Lung (tissue), 12 donors: ENCODE data around the gene MYO16. TPM values are rescaled to one million over a fixed set of nuclear protein-coding genes. Genes with fewer than 3 reads are reported as not detected.

Experiments
- ATAC-seq: fragments of 200-7000 bp; cut with Tn5 transposase; one replicate; pipeline ENCODE4 v1.9.1; 2020; ENCODE audit warnings: moderate number of reproducible peaks; ENCODE audit not compliant: insufficient read depth, low FRiP score
- DNase-seq, 3 donors: peaks; one replicate each; pipeline ENCODE4 v3.0.0-alpha.2; 2013 to 2017
- H3K27ac ChIP-seq, 2 donors: one replicate each; pipeline ENCODE4 v1.5.1; 2013; ENCODE audit warnings: mild to moderate bottlenecking in 2 of 2, moderate library complexity in 2 of 2, control low read depth in 1 of 2, inconsistent platforms in 1 of 2, low read depth in 1 of 2, low read length in 1 of 2
- H3K27me3 ChIP-seq, 3 donors: one replicate each; pipeline ENCODE4 v1.5.1; 2013; ENCODE audit warnings: low read length in 2 of 3; ENCODE audit not compliant: control insufficient read depth in 3 of 3, insufficient read depth in 3 of 3
- H3K36me3 ChIP-seq, 4 donors: one replicate each; pipeline ENCODE4 v1.5.1; 2013; ENCODE audit warnings: low read length in 4 of 4, mild to moderate bottlenecking in 1 of 4, moderate library complexity in 1 of 4; ENCODE audit not compliant: control insufficient read depth in 4 of 4, insufficient read depth in 4 of 4
- H3K4me1 ChIP-seq, 5 donors: one replicate each; pipeline ENCODE4 v1.5.1; 2013; ENCODE audit warnings: low read length in 5 of 5, mild to moderate bottlenecking in 2 of 5, moderate library complexity in 1 of 5; ENCODE audit not compliant: control insufficient read depth in 5 of 5, insufficient read depth in 5 of 5
- H3K4me3 ChIP-seq: one replicate; pipeline ENCODE4 v1.5.1; 2013; ENCODE audit warnings: mild to moderate bottlenecking, control low read depth, moderate library complexity
- H3K9ac ChIP-seq, 2 donors: one replicate each; pipeline ENCODE4 v1.5.1; 2013; ENCODE audit warnings: low read length in 2 of 2, control low read depth in 1 of 2; ENCODE audit not compliant: insufficient read depth in 1 of 2
- H3K9me3 ChIP-seq, 4 donors: one replicate each; pipeline ENCODE4 v1.5.1; 2013; ENCODE audit warnings: low read length in 3 of 4, mild to moderate bottlenecking in 1 of 4, moderate library complexity in 1 of 4; ENCODE audit not compliant: control insufficient read depth in 4 of 4, insufficient read depth in 3 of 4
- WGBS, 2 donors: extraction: QIAGEN DNeasy Blood & Tissue Kit; methylation state at CpG; one replicate each; pipeline ENCODE4 v1.1.7; 2013; 5-methylcytosine and 5-hydroxymethylcytosine counted together
- polyA plus RNA-seq, 2 donors: library from polyadenylated mRNA; stranded (reverse); fragments of 200-250 nt; gene quantifications; one replicate each; pipeline ENCODE4 v1.2.1, GENCODE V29; 2013
- total RNA-seq, 2 donors: library from RNA; depleted of rRNA in 1 of 2; stranded (reverse); fragments of >200 nt in 1 of 2; gene quantifications; one replicate each; pipeline ENCODE4 v1.2.1, GENCODE V29; 2014 to 2021
- TF ChIP-seq, protein P1 (sequence below): IDR thresholded peaks from 2 replicates; pipeline ENCODE4 v1.5.1; 2012; ENCODE audit warnings: mild to moderate bottlenecking; ENCODE audit errors: control extremely low read depth, extremely low read depth
- donor health status: control.
- donor health status: control.
- donor health status: Bipolar disorder and iron deficiency.
- donor health status: healthy.
- donor health status: DM: yes; HTN: yes; CAD: no.

MYO16 gene
- total and polyA plus RNA-seq, 4 donors: 0.12 to 13.8 (median 0.88) TPM

DNA sequence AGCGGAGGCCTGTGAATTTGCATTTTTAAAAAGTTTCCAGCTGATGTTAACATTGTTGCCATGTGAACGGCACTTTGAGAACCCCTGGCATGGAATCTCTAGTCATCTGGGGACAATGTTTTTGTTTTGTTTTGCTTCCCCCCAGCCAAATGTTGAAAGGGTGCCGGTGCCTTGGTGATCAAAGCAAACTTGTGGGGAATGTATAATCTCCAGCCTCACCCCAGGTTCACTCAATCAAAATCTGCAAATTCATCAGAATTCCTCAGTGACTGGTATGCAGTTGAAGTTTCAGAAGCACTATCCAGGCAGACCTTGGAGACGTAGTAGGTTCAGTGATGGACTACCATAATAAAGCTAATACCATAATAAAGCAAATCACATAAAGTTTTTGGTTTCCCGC is 428.7 kb downstream of the MYO16 start:
- Histone ChIP-seq H3K36me3 (no peaks in the 10 kb centered on the region), H3K27ac (no peak overlapping the region), H3K4me3 (no peak overlapping the region), H3K27me3 (no peaks in the 10 kb centered on the region), H3K9ac (no peak overlapping the region), H3K4me1 (no peaks in the 10 kb centered on the region), H3K9me3 (no peaks in the 10 kb centered on the region)
- TF ChIP-seq, protein P1, sequence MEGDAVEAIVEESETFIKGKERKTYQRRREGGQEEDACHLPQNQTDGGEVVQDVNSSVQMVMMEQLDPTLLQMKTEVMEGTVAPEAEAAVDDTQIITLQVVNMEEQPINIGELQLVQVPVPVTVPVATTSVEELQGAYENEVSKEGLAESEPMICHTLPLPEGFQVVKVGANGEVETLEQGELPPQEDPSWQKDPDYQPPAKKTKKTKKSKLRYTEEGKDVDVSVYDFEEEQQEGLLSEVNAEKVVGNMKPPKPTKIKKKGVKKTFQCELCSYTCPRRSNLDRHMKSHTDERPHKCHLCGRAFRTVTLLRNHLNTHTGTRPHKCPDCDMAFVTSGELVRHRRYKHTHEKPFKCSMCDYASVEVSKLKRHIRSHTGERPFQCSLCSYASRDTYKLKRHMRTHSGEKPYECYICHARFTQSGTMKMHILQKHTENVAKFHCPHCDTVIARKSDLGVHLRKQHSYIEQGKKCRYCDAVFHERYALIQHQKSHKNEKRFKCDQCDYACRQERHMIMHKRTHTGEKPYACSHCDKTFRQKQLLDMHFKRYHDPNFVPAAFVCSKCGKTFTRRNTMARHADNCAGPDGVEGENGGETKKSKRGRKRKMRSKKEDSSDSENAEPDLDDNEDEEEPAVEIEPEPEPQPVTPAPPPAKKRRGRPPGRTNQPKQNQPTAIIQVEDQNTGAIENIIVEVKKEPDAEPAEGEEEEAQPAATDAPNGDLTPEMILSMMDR: no peak
- 69 to 73% methylated on average over 5 of the region's 5 CpGs for WGBS, 2 donors
- DNase-seq (peak in 1 of 3 donors; percentile 14), ATAC-seq (no peak)

DNA sequence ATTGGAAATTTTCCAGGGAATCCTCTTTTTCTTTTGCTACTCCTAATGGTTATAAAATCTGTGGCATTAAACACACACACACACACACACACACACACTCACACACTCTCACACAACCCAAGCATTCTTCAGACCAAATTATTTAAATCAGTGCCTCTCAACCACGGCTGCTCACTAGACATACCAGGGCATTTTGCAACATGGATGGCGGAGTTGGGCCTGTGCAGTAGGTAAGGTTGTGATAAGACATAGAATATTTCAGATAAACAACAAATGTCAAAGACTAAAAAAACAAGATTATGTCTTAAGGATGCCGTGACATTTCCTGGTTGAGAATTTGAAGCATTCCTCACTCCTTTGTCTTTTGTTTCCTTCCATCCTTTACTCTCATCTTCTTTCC is 443.1 kb downstream of the MYO16 start:
- Histone ChIP-seq H3K27me3 (peaks cover 0 to under 1% (median 0%) of the 10 kb centered on the region in 3 donors), H3K9me3 (peaks cover 0 to 1% (median 0%) of the 10 kb centered on the region in 4 donors), H3K9ac (no peak overlapping the region), H3K4me1 (peaks cover 0 to 3% (median 0%) of the 10 kb centered on the region in 5 donors), H3K4me3 (no peak overlapping the region), H3K36me3 (no peaks in the 10 kb centered on the region), H3K27ac (no peak overlapping the region)
- no peak for ATAC-seq
- TF ChIP-seq, protein P1: no peak
- WGBS, 2 donors: 80 to 91% methylated on average over 3 of the region's 3 CpGs
- DNase-seq: no peak

DNA sequence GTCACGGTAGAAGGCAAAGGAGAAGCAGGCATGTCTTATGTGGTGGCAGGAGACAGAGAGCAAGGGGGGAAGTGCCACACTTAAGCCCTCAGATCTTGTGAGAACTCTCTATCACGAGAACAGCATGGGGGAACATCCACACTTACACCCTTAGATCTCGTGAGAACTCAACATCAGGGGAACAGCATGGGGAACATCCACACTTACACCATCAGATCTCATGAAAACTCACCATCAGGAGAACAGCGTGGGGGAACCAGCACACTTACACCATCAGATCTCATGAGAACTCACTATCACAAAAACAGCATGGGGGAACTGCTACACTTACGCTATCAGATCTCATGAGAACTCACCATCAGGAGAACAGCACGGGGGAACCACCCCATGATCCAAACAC is 445.0 kb downstream of the MYO16 start:
- no peaks in the 10 kb centered on the region for H3K36me3 ChIP-seq
- H3K27ac ChIP-seq: no peak overlapping the region
- ATAC-seq (no peak), DNase-seq (no peak)
- TF ChIP-seq, protein P1: no peak
- 77 to 89% methylated on average over 6 of the region's 6 CpGs for WGBS, 2 donors
- H3K27me3 ChIP-seq: peaks cover 0 to 2% (median 0%) of the 10 kb centered on the region in 3 donors
- no peak overlapping the region for H3K4me3 ChIP-seq
- peaks cover 0 to 3% (median 0%) of the 10 kb centered on the region in 5 donors for H3K4me1 ChIP-seq
- no peak overlapping the region for H3K9ac ChIP-seq
- peaks cover 0 to 1% (median 0%) of the 10 kb centered on the region in 4 donors for H3K9me3 ChIP-seq

DNA sequence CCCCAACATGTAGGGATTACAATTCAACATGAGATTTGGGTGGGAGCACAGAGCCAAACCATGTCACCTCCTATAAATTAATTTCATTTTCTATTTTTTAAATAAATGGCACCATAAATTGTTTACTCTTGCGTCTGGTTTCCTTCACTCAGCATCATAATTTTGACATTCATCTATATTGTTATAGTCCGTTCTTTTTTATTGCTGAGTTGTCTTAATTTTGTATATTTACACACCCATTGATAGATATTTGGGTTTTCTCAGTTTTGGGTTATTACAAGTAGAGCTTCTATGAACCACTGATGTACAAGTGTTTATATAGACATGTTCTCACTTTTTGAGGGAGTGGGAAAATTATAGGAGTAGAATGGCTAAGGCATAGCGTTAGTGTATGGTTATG is 445.4 kb downstream of the MYO16 start:
- H3K4me1 ChIP-seq: peaks cover 0 to 3% (median 0%) of the 10 kb centered on the region in 5 donors
- H3K4me3 ChIP-seq: no peak overlapping the region
- H3K9ac ChIP-seq: no peak overlapping the region
- peaks cover 0 to 1% (median 0%) of the 10 kb centered on the region in 4 donors for H3K9me3 ChIP-seq
- TF ChIP-seq, protein P1: no peak
- 92% methylated on average over 3 of the region's 3 CpGs for WGBS, 2 donors
- no peaks in the 10 kb centered on the region for H3K36me3 ChIP-seq
- no peak overlapping the region for H3K27ac ChIP-seq
- H3K27me3 ChIP-seq: peaks cover 0 to 2% (median 0%) of the 10 kb centered on the region in 3 donors
- ATAC-seq (no peak), DNase-seq (no peak)
